Colon (tissue), 2 donors: ENCODE measurements around the gene SAMD13.

Experiments used
- FAIRE-seq: peaks from 2 replicates; lab custom pipeline; 2012; peaks lifted over from hg19 to GRCh38; lab: Jason Lieb, UNC
- donor health status: control.
- donor health status: control.

The SAMD13 gene

DNA sequence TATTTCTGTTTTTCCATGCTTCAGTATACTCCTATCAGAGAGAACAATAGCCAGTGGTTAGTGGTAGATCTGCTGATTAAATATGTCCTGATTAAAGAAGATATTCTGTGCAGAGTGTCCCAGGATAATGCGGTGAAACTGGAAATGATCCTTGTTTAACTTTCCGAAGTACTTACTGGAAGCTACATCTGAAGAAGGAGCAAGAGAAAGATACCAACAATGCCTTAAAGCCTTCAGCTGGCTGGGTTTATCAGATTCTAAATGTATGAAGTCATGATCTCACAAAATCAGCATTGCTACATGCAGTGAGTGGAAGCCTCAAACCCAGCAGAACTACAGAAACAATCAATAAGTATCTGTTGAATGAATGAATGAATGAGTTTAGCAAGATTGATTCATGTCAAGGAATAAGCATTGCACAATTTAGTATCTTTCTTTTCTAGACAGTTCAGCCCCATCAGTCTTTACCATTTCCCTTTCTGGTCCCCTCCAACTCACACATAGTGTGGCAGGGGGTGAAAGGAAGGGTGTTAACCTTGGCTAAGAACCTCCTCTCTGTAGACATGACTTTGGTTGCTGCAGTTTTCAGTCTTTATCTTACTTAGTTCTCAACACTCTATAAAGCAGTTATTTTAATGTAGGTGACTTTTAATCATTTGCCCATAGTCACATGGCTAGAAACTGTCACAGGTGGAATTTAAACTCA, 72.1 kb downstream of the SAMD13 start:
- FAIRE-seq: no peak

DNA sequence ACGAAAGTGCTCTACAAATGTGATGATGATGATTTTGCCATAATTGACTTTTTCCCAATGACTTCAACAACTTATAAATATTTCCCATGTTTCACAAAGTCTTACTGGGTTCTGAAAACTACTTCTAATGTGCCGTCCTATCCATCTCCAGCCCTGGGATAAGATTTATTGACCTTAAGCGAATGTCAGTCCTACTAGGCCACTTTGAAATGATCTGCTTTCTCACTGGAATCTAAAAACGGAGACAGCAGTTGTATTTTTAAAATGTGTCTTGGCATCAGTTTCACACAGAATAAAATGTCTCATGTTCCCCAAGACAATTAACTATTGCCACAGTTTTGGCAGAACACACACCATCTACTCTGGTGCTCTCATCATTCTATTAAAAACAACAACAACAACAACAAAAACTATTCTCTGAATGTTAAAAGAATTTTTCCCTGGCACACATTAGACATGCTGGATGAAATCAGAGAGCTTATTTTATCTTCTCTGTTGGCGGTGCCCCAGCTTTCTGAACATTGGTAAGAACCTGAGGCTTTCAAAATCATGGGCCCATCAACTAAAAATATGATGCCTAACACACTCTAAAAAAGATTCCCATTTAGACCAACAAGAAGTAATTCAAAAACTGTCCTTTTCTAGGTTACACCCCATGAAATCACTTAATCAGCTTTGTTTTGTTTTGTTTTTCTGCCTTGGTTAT, 73.6 kb downstream of the SAMD13 start:
- FAIRE-seq: no peak

GRCh38 chr1:84376000-84376910, 74.7 kb downstream of the SAMD13 start:
- no peak for FAIRE-seq

- no peak for FAIRE-seq
Observed at GRCh38 chr1:84377480-84378095, 76.1 kb downstream of the SAMD13 start.

GRCh38 chr1:84379138-84379916, 77.8 kb downstream of the SAMD13 start:
- FAIRE-seq: no peak

- no peak for FAIRE-seq
Observed at GRCh38 chr1:84379917-84380180, 78.3 kb downstream of the SAMD13 start.

DNA sequence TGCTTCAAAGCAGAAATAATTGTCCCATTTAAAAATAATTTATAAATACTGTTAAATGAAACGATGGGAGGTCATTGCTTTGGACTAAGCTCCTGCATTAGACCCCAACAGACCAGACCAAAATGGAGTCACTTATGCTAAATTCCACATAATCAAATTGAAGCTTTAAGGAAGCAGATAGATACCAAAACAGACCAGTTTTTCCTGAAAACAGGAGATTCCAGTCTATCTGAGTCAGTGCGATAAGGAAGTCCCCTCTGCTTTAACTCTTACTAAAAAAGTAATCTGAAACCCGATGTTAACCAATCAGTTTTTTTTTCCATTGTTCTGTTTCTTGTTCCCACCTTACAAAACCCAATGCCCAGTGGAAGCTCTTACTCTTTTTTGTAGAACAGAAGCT, 80.6 kb downstream of the SAMD13 start:
- no peak for FAIRE-seq

GRCh38 chr1:84385347-84385746, 83.8 kb downstream of the SAMD13 start:
- FAIRE-seq: no peak

- no peak for FAIRE-seq
Observed at GRCh38 chr1:84386716-84387479, 85.4 kb downstream of the SAMD13 start.

- no peak for FAIRE-seq
Observed at GRCh38 chr1:84387480-84388163, 86.1 kb downstream of the SAMD13 start.

GRCh38 chr1:84390226-84390625, 88.7 kb downstream of the SAMD13 start:
- no peak for FAIRE-seq

DNA sequence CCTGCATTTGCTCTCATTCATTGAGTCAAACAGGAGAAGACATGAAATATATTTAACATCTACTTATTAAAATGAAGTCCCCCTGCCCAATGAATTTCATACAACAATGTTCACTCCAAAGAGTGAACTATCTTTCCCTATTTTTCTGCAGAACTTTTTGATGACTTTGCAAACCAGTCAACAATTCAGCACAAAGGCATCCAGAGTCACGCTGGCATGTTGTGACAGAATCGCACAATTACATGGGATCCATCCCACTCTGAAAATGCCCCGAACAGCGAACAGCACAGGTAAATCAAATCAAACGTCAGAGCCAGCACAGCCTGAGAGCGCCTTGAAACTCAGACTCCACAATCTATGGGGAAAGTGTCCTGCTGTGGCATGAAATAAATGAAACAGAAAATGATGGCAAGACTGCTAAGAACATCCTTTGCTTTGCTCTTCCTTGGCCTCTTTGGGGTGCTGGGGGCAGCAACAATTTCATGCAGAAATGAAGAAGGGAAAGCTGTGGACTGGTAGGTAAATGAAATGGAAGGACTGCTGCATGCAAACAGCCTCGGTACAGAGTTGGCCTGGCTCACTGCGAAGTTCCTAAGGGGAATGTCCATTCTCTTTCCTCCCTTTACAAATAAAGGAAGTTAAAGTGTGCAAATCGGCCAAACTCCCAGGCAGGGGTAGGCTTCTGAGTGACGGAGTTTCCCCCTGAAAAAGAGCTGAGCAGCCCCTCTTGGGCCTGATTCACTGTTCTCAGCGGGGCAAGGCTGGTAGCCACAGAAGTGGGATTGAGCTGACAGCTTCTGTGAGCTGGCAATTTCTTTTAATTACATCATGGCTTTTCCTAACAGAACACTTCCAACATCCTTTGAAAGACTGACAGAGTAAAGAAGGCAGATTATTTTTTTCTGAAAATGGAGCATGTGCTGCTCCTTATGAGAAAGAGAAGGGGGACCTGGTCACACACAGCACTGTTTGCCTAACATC, 97.0 kb downstream of the SAMD13 start, which contains the start of gene DNASE2B:
Gene DNASE2B, plus strand, starts transcription at position 310 of the 981 bp plus-strand sequence. Its CDS starts 81 bp downstream, at position 391.
- no peak for FAIRE-seq
